H54 (cell line): ENCODE results near the gene GTF2H1.
A peak's percentile ranks its signal among the peaks of the same experiment; 100 is the strongest.

ENCODE experiments used
- DNase-seq: peaks from one replicate; pipeline ENCODE4 v3.0.0; 2011; ENCODE audit warnings: low spot score, mixed read lengths; ENCODE audit not compliant: insufficient read length
- FAIRE-seq: peaks from 3 replicates; lab custom pipeline; 2011; peaks lifted over from hg19 to GRCh38; lab: Jason Lieb, UNC
- POLR2A ChIP-seq: IDR thresholded peaks from 2 replicates; pipeline ENCODE4 v1.6.1; 2011; ENCODE audit warnings: low read depth, mild to moderate bottlenecking, low read length

Gene GTF2H1

DNA sequence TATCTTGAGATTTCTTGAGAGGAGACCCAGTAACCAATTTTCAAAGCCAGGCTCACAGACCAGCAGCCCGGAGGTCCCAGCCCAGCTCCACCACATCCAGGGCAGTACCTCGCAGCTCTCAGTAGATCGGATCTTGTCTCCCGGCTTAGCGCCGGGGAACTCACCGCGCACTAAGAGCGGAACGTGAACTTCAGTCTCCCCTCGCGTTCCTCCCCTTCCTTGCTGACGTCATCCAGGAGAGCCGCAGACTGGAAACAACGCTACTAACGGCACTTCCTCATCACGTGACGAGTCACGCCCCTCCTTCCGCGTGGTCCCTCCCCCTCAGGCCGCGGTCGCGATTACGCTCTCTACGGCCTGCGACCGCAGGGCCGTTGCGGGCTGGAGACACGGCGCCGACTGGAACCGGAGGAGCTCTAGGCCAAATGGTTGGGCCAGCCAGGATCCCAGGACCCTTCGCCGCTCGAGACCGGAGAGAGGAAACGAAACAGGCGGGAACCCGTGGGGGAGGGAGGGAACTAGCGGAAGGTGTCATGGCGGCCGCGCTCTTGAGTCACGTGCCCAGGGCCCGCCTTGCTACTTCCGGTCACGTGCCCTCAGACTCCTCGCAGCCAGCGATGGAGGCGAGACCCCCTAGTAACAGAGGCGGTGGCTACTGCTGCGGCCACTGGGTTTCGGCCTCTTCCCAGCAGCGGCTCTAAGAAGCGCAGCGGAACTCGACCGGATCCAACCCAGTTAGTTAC, at the start of gene GTF2H1, which contains the start of gene HPS5:
Gene GTF2H1 (plus strand): TSS at position 599 of the 743 bp plus-strand sequence. CDS start 10,508 bp downstream, outside the sequence.
Gene HPS5 (minus strand): TSS at position 172 of the 743 bp plus-strand sequence. CDS start 4,282 bp downstream, outside the sequence.
- DNase-seq (peak; percentile 91), FAIRE-seq (peak; percentile 96)
- TF ChIP-seq POLR2A, result peak; percentile 99

DNA sequence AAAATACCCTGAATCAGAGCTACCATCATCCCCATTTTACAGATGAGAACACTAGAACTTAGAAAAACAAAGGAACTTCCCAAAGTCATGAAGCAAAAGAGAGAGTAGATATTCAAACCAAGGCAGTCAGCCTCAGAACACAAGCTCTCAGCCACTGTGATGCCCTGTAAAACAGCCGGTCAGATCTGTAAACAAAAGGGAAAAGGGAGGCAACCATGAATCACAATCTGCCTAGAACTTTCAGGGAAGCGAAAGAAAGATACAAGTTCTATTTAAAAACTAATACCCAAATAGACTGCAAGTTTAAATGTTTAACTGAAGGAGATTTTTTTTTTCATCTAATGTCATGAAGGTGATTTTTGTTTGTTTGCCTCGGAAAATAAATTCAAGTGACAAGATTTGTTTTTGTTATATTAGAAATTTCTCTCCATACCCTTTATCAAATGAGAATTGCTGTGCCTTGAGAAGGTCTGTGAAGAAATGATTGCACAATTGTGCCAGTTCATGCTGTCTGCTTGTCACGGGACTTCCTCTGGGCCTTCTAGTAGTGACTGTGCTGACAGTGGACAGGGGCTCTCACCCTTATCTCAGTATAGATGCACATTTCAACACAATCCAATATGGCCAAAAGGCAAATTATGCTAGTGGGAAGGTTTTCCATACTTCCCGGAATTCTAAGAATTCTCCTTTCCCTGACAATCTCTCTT, 44.6 kb upstream of the GTF2H1 start:
- TF ChIP-seq POLR2A, result no peak
- FAIRE-seq (no peak), DNase-seq (no peak)

- TF ChIP-seq POLR2A, result no peak
- FAIRE-seq, result no peak
- DNase-seq, result no peak
Measured at GRCh38 chr11:18280438-18281045, 41.8 kb upstream of the GTF2H1 start.

- no peak for FAIRE-seq
- DNase-seq, result no peak
- no peak for TF ChIP-seq POLR2A
Measured at GRCh38 chr11:18282626-18283025, 39.7 kb upstream of the GTF2H1 start.

GRCh38 chr11:18285841-18286240, 36.5 kb upstream of the GTF2H1 start:
- TF ChIP-seq POLR2A, result no peak
- FAIRE-seq (no peak), DNase-seq (no peak)

DNA sequence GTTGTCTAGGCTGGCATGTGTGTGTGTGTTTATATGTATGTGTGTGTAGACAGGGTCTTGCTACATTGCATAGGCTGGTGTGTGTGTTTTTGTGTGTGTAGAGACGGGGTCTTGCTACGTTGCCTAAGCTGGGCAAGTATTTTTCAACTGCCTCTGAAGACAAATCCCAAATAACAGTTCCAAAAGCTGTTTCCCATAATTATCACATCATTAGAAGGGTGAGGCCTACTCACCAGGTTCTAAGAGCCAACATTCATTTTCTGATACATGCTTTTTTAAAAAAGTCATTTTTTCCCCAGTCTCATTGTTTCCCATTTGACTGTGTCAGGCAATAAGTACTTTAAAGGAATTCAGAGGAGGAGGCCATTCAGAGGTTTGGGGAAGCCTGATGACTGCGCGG, 33.5 kb upstream of the GTF2H1 start:
- DNase-seq (no peak), FAIRE-seq (no peak)
- TF ChIP-seq POLR2A, result no peak

GRCh38 chr11:18294862-18295261, 27.5 kb upstream of the GTF2H1 start:
- DNase-seq, result no peak
- no peak for FAIRE-seq
- TF ChIP-seq POLR2A, result no peak

DNA sequence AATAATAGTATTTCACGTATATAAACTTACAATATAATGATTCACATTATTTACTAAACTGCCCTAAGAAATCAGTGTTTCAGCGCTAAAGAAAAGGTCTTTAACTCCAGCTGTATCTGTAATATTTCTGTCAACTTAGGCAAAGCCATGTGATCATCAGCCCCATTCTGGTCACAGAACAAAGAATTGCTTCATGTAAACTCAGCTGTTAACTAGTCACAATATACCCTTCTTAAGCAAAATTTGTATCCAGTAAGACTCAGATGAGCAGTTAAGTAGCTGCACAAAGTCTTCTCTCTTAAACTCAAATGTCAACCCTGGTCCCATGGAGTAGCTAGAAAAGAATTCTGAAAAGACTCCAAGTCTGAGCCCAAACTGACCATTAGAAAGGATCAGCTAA, 27.1 kb upstream of the GTF2H1 start:
- DNase-seq (no peak), FAIRE-seq (no peak)
- no peak for TF ChIP-seq POLR2A

GRCh38 chr11:18299721-18300120, 22.6 kb upstream of the GTF2H1 start:
- DNase-seq, result no peak
- no peak for TF ChIP-seq POLR2A
- FAIRE-seq, result no peak

GRCh38 chr11:18304745-18305144, 17.6 kb upstream of the GTF2H1 start:
- FAIRE-seq (no peak), DNase-seq (no peak)
- no peak for TF ChIP-seq POLR2A

GRCh38 chr11:18307461-18308139, 14.8 kb upstream of the GTF2H1 start:
- TF ChIP-seq POLR2A, result no peak
- DNase-seq, result no peak
- no peak for FAIRE-seq

DNA sequence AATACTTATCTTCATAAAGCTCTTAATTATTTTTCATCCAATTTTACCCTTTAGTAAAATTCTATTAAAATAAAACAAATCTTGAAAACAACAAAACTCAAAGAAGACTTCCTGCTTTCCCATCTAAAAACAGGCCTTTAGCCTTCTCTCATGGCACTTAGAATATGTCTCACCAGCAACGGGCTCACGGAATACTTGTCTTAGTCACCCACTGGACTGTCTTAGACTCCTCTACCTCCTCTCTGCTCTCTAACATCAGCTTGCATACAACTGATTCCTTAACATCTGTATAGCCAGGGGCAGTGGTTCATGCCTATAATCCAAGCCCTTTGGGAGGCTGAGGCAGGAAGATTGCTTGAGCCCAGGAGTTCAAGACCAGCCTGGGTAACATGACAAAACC, 14.1 kb upstream of the GTF2H1 start:
- no peak for TF ChIP-seq POLR2A
- FAIRE-seq (no peak), DNase-seq (no peak)

GRCh38 chr11:18309691-18310090, 12.7 kb upstream of the GTF2H1 start:
- DNase-seq (no peak), FAIRE-seq (no peak)
- TF ChIP-seq POLR2A, result no peak
